AG09319 (cell line): ENCODE data around the gene UPF1.
"Not testable (repeated sequence)": the region's sequence is repeated elsewhere in the genome, so short reads cannot be mapped to it uniquely, and the experiment has no call there.

Source experiments
- DNase-seq: peaks from one replicate; pipeline ENCODE4 v3.0.0-alpha.2; 2010; ENCODE audit warnings: low read depth; ENCODE audit errors: extremely low read depth
- CTCF ChIP-seq: IDR thresholded peaks from 2 replicates; pipeline ENCODE4 v1.5.1; 2011; ENCODE audit warnings: low read depth, mild to moderate bottlenecking, inconsistent platforms, low read length, moderate library complexity

UPF1 gene

GRCh38 chr19:18800636-18801035, 31.1 kb upstream of the UPF1 start:
- no peak for DNase-seq
- TF ChIP-seq CTCF, result no peak

GRCh38 chr19:18802354-18802753, 29.4 kb upstream of the UPF1 start:
- TF ChIP-seq CTCF, result no peak
- no peak for DNase-seq

- no peak for TF ChIP-seq CTCF
- no peak for DNase-seq
These were observed 28.1 kb upstream of the UPF1 start for GRCh38 chr19:18803550-18804138.

- no peak for DNase-seq
- no peak for TF ChIP-seq CTCF
These were observed 27.6 kb upstream of the UPF1 start for GRCh38 chr19:18804139-18804601.

- DNase-seq, result no peak
- TF ChIP-seq CTCF, result no peak
These were observed 27.1 kb upstream of the UPF1 start for GRCh38 chr19:18804643-18805042.

GRCh38 chr19:18807861-18808331, 23.9 kb upstream of the UPF1 start:
- no peak for DNase-seq
- TF ChIP-seq CTCF, result no peak

- peak; percentile 67 for DNase-seq
- TF ChIP-seq CTCF, result no peak
These were observed 22.4 kb upstream of the UPF1 start for GRCh38 chr19:18809149-18809868.

- not testable (repeated sequence) for DNase-seq
These were observed 20.1 kb upstream of the UPF1 start for GRCh38 chr19:18811638-18812037.
